HTERT RPE-1 (cell line): ENCODE measurements around the gene RPS6KA3.

Source experiments
- in situ Hi-C: fragments of 300-500 bp; cut with MboI; formaldehyde crosslinking; loops from 4 replicates; pipeline ENCODE4 v1.14.3; 2020; ENCODE audit warnings: low sequenced_read_pairs

RPS6KA3 gene

DNA sequence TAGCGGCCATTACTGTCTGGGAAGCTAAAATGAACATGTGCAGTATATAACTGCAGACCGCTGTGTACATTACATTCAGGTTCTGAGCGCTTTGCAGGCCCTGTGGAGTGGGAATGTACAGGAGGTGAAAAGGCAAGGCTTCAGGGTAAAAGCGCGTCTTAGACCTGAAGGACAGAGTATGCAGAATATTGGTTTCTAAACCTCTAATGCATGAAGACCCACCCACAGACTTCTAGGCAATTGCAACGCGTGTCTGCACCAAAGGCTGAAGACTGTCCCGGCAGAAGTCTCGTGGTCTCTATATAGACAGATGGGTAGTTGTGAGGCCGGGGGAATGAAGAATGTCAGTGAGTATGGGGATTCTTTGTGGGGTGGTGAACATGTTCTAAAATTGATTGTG lies 155.4 kb downstream of the RPS6KA3 start:
- in situ Hi-C loops, result no loop called here

DNA sequence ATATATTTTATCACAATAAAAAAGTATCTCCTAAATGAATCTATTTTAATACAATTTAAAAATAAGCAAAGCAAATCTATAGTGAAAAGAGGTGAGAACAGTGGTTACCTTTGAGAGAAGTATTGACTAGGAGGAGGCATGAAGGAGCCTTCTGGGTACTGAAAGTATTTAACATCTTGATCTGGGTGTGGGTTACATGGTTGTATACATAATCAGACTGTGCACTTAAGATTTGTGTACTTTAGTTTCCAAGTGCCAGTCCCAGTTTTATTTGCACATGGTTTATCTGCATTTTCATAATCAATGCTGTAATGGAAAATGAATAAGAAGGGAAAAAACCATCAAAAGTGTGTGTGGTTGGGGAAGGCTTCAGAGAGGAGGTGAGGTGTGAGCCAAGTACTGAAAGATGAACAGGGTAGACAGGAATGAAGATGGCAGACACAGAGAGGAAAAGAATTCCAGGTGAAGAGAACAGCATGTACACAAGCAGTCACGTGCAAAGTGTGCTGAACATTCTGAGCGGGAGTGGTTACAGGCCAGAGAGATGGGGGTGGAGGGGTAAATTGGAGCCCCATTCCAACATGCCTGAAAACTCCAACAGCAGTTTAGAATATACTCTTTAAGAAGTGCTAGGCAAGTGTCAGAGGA lies 164.7 kb downstream of the RPS6KA3 start:
- in situ Hi-C loops, result no loop called here
